GM18868 (cell line): Measurements from ENCODE around the gene MTMR2.
A peak's percentile ranks its signal among the peaks of the same experiment; 100 is the strongest.

ENCODE experiments used
- ATAC-seq: cut with Tn5 transposase; IDR thresholded peaks from one replicate; pipeline ENCODE4 v1.9.1; 2021; ENCODE audit warnings: mild to moderate bottlenecking, moderate library complexity; ENCODE audit not compliant: unreplicated experiment

The MTMR2 gene

GRCh38 chr11:95923728-95924413, at the start of gene MTMR2:
MTMR2 (minus strand) TSS chr11:95924107; CDS start chr11:95923954, 153 bp downstream.
- ATAC-seq = peak; percentile 100

GRCh38 chr11:95972060-95972459, 48.2 kb upstream of the MTMR2 start:
- no peak for ATAC-seq

GRCh38 chr11:95968585-95968984, 44.7 kb upstream of the MTMR2 start:
- ATAC-seq = no peak

DNA sequence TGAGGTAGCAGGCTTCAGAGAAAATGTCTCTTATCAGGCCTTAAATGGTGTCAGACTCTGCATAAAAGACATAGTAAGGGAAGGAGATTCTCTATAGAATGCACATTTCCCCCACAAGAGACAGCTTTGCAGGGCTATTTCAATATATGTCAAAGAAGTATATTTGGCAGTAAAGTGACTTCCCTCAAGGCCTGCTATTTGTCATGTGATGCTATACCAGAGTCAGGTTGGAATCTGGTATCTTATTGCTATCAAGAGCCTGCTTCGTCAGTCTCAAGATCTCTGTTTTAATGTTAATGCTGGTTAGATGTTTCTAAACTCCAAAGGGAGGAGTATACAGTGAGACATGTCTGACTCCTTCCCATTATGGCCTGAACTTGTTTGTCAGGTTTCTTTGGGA, 40.4 kb upstream of the MTMR2 start:
- ATAC-seq = no peak

- ATAC-seq = no peak
These were observed 37.9 kb upstream of the MTMR2 start for GRCh38 chr11:95961758-95962157.

GRCh38 chr11:95950905-95951304, 27.0 kb upstream of the MTMR2 start:
- ATAC-seq = no peak

- ATAC-seq = no peak
These were observed 24.7 kb upstream of the MTMR2 start for GRCh38 chr11:95948637-95949036.

GRCh38 chr11:95944623-95945022, 20.7 kb upstream of the MTMR2 start:
- ATAC-seq = no peak

DNA sequence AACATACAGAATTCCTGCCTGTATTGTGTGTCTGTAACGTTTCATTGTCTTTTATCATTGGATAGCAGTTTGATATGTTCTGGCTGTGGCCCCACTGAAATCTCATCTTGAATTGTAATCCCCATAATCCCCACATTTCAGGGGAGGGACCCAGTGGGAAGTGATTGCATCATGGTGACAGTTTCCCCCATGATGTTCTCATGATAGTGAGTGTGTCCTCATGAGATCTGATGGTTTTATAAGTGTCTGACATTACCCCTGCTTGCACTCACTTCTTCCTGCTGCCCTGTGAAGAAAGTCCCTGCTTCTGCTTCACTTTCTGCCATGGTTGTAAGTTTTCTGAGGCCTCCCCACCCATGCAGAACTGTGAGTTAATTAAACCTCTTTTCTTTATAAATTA, 19.6 kb upstream of the MTMR2 start:
- ATAC-seq = no peak

DNA sequence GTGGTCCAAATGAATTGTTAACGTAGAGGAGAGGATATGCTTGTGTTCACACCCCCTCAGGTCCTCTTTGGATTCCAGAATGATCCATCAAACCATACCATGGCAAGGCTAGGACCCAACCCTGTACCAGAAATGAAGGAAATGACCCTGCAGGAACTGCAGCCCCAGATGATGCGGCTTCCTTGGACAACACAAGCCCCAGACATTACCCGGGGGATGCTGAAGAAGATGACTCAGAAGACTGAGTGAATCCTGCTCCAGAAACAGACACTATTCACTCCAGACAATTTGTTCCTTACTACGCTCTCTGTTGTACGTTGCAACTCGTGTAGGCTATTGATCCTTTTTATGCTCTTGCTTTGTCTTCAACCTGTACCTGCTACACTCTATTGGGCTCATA, 15.2 kb upstream of the MTMR2 start:
- no peak for ATAC-seq

- ATAC-seq = no peak
These were observed 13.5 kb upstream of the MTMR2 start for GRCh38 chr11:95937358-95937757.

GRCh38 chr11:95933594-95933993, 9.7 kb upstream of the MTMR2 start:
- ATAC-seq = no peak

DNA sequence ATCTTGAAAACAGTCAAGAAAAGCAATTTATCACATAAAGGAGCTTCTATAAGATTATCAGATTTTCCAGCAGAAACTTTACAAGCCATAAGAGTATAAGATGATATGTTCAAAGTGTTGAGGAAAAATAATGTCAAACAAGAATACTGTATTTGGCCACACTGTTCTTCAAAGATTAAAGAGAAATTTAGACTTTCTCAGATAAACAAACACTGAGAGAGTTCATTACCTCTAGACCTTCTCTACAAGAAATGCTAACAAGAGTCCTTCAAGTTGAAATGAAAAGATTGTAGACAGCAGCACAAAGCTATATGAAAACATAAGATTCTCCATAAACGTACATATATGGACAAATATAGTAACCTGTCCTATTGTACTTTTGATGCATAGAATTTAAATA, 8.0 kb upstream of the MTMR2 start:
- ATAC-seq = no peak

DNA sequence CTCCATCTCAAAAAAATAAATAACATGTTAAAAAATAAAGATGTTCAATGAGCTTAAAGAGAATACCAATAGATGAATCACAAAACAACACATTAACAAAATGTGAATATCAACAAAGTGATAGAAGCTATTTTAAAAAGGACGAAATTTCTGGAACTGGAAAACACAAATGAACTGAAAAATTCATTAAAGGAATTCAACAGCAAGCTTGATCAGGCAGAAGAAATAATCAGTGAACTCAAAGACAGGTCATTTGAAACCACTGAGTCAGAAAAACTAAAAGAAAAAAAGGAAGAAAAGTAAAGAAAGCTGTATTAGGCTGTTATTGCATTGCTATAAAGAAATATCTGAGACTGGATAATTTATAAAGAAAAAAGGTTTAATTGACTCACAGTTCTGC, 7.0 kb upstream of the MTMR2 start:
- ATAC-seq = no peak

DNA sequence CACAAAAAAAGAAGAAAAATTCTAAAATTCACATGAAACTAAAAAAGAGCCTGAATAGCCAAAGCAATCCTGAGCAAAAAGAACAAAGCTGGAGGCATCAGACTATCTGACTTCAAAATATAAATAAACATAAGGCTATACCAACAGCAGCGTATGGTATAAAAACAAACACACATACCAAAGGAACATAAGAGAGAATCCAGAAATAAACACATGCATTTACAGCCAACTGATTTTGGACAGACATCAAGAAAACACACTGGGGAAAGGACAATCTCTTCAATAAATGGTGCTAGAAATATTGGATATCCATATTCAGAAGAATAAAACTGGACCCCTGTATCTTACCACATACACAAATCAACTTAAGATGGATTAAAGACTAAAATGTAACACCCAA, 2.8 kb upstream of the MTMR2 start:
- ATAC-seq = no peak

GRCh38 chr11:95925011-95925410, 1.1 kb upstream of the MTMR2 start:
- no peak for ATAC-seq

GRCh38 chr11:95924414-95924760, 480 bp upstream of the MTMR2 start:
- ATAC-seq = peak; percentile 4

DNA sequence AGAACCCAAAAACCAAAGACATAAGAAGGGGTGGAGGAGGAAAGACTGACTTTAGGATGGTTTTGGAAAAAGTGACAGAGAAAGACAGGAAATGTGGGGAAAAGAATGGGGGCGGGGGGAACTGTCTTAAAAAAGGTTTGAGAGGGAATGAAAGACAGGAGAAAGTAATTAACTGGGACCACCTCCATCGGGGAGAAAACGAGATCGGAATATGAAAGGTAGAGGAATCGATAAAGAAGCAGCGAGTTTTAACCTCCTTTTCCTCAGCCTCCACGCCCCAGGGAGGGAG, 524 bp downstream of the MTMR2 start:
- no peak for ATAC-seq

GRCh38 chr11:95922536-95923438, 1.1 kb downstream of the MTMR2 start:
- ATAC-seq = no peak

GRCh38 chr11:95922099-95922498, 1.8 kb downstream of the MTMR2 start:
- ATAC-seq = no peak

DNA sequence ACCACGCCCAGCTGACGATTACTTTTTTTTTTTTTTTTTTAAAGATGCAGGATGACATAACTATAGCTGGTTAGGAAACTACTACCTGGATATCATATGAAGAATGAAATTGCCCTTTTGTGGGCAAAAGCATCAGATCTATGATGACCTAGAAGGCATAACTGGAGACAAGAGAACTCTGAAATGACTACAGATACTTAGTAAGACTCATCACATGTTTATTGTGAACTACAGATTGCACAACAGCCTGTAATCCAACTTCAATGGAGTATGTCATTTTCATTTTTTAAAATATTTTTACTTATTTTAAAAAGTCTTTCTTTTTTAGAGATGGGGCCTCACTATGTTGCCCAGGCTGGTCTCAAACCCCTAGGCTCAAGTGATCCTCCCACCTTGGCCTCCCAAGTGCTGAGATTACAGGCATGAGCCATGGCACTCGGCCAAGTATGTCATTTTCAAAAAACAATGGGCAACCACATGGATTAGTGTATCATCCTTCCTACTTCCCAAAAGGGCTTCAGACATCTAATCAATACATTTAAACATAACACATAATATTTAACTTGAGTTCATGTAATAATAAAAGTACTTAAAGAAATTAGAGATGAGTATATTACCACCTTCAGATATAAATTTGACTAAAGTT, 3.3 kb downstream of the MTMR2 start:
- no peak for ATAC-seq

GRCh38 chr11:95919514-95919913, 4.4 kb downstream of the MTMR2 start:
- ATAC-seq = no peak
